T-helper 1 cell treated with Interleukin-12 subunit alpha and Interleukin-12 subunit beta and Interleukin-4 antibody, amounts not matched to agents 30 ng/mL and 1 ng/mL, for 36 hours (primary cell): ENCODE results near the gene NPEPL1. TPM values are rescaled to one million over a fixed set of nuclear protein-coding genes. Genes with fewer than 3 reads are reported as not detected.

ENCODE experiments used
- intact Hi-C: fragments of 100-400 bp; cut with micrococcal nuclease; formaldehyde crosslinking; loops from one replicate; pipeline ENCODE4 v1.15.1; 2024
- total RNA-seq: library from RNA; stranded (reverse); gene quantifications from 2 replicates; pipeline ENCODE4 v1.2.3, GENCODE V29; 2022

Gene NPEPL1
- total RNA-seq, 1 donor from 2014 or later, result 27.4 TPM

DNA sequence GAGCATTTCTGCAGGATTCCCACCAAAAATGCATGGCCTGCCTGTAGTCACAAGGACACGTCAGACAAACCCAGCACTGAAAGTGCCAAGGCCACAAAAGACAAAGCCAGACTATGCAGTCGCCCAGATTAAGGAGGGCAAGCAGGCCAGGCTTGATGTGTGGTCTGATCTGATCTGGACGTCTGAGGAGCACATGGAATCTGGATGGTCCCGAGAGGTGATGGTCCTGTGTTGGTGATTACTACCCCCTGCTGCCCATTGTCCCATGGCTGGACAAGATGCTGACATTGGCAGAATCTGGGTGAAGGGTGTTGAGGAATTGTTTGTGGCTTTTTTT, 17.1 kb downstream of the NPEPL1 start:
- intact Hi-C loops, result loop anchor here (10.0 kb wide), 1 partner anchor 225 kb away; no protein-coding TSS in a partner anchor

DNA sequence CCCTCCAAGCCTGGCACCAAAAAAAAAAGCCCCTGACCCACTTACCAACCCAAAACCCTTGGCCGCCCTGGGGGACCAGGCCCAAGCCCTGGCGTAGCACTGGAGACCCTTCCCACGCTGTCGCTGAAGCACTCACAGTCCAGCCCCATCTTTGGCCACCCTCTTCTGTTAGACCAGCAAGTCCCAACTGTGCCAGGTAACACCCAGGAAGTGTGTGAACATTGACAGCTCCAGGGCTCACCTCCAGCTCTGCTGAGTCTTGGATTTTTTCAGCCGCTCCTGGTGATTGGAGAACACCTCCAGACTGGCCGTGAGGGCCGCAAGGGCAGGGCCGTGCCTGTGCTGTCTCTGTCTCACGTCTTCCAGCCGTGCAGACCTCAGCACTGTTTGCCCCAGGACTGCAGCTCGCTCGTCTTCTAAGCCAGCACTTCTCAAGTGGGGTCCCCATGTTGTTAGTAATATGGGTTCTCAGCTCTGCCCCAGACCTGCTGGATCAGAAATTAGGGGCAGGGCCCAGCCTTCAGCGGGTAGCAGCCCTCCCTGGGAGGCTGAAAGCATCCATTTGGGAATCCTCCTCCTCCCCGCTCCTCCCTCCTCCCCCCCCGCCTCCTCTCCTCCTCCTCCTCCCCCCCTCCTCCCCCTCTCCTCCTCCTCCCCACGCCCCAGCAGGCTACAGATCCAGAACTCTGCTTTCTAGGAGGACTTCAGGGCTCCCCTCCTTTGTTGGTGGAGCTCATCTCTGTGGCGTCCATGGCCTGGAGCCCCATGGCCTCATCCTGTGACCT, 18.1 kb downstream of the NPEPL1 start:
- intact Hi-C loops, result no loop called here

DNA sequence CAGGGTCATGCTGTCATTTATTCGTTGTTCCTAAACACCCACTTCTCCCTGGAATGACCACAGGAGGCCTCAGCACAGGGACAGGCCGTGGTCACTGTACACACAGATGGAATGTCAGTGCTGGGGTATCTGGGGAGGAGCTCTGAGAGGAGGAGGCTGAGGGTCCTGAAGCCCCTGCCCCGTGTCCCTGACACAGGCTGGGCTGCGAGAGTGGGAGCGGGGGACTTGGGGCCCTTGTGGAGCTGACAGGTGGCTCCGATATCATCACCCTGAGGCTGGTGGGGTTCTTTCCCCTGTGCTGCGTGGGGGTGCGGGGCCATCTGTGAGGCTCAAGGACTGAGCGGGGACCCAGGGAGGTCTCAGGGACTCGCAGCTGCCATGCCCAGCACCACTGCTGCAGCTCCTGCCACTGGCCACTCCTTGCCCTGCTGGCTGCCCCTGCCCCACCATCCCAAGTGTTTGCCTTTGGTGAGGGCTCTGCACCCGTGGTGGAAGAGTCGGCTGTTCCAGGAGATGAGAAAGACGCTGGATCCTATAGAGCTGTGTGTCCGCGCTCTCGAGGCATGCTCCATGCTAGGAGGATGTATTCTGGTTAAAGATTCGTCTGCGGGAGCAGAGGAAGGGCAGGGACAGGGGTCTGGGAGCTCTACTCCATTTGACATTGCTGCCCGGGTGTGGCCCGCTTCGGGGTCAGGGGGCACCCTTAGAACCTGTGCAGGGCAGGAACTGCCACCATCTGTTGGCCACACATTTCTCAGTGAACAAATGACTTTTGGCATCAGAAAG, 18.9 kb downstream of the NPEPL1 start:
- intact Hi-C loops, result no loop called here

DNA sequence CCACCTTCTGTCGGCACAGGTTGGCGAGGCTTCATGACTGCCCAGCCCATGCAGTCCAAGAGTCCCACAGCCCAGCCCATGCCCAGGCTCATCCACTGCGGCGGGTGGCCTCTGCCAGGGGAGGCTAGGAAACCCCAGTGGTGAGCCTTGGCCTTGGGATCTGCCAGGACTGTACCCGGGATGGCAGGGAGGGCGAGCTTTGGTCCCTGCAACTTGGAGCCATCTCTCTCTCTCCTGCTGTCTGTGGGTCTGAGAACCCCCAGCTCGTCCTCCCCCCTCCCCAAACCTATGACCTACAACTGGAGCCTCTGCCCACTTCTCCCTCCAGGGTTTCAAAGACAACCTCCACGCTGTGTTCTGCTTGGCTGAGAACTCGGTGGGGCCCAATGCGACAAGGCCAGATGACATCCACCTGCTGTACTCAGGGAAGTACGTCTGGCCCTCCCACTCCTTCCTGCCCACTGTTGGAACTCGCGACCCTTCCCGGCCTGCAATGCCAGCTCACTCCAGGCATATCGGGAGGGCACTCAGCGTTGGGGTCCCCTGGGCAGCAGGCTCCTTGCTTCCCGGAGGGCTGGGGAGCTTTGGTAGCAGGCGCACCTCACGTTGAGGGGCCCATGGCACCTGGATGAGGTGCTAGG, 19.7 kb downstream of the NPEPL1 start:
- intact Hi-C loops, result no loop called here

DNA sequence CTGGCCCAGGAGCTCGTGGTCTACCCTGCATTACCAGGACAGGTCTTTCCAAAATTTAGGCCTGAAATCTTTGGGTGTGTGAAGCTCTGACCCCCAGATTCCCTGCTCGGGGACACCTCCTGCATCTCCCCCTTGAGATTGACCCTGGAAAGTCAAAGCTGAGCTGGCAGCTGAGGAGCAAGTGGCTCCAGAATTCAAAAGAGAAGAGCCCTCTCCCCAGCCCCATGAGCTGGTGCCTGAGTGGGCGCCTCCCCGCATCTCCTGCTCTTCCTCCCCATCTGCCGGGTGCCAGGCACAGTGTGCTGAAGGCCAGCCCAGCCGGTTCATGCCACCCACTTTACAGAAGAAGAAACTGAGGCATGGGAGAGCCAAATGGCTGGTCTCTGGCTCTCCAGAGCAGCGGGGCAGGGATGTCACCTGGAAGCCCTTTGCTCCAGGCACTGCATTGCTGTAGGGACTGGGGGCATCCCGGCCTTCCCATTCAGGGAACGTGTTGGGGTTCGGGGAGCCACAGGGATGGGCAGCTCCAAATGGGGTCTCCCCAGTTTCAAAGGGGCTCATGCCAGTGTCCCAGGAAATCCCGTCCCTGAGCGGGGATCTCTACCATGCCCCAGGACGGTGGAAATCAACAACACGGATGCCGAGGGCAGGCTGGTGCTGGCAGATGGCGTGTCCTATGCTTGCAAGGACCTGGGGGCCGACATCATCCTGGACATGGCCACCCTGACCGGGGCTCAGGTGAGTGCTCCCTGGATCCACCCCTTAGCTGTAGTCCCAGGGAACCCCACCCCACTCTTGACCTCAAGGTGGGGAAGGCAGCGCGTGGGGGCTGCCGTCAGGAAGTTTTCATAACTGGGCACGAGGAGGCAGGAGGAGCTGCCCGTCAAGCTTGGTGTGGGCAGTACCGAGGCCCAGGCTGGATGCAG, 20.5 kb downstream of the NPEPL1 start:
- intact Hi-C loops, result no loop called here

DNA sequence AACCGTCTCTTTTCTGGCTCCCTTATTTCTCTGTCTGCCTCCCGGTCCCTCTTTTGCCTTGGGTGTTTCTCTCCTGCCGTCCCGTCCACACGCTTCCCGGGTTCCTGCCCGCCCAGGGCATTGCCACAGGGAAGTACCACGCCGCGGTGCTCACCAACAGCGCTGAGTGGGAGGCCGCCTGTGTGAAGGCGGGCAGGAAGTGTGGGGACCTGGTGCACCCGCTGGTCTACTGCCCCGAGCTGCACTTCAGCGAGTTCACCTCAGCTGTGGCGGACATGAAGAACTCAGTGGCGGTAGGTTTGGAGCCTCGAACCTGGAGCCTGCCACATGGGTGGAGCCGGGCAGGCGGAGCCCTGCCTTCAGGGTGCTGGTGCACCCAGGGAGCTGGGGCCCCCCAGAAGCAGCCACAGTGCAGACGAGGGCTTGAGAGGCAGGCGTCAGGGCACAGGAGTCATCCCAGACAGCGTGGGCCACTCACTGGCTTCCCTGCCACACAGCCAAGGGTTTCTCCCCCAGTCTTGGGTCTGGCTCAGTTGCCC, 21.3 kb downstream of the NPEPL1 start:
- intact Hi-C loops, result no loop called here

DNA sequence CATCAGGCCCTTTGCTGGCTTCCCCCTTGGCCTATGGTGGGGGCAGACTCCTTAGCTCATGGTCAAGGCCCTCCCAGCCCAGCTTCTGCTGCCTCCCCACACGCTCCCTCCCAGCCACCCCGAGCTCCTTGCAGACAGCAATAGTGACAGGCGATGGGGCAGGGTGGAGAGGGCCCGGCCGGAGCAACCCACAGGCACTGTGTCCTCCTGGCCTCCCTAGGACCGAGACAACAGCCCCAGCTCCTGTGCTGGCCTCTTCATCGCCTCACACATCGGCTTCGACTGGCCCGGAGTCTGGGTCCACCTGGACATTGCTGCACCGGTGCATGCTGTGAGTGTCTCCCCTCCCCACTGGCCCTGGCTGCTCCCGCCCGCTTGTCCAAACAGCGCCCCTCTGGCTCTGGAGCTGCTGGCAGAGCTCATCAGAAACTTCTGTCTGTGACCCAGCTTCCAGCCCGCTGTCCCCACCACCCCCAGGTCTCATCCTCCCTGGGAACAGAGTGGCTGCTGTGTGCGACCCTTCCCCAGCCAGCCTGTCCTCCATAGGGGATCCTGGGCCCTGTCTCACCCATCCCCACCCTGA, 21.8 kb downstream of the NPEPL1 start:
- intact Hi-C loops, result no loop called here

DNA sequence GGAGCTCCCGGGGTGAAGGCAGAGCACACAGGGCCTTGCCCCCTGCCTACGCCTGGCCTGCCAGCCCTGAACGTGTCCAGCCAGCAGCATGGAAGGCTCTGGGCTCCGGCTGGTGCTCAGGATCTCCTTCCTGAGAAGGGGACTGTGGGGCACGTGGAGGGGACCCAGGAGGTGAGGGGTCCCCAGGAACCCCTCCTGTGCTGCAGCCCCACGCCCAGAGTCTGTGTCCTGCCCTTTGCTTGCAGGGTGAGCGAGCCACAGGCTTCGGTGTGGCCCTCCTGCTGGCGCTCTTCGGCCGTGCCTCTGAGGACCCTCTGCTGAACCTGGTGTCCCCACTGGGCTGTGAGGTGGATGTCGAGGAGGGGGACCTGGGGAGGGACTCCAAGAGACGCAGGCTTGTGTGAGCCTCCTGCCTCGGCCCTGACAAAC, 22.3 kb downstream of the NPEPL1 start:
- intact Hi-C loops, result no loop called here

DNA sequence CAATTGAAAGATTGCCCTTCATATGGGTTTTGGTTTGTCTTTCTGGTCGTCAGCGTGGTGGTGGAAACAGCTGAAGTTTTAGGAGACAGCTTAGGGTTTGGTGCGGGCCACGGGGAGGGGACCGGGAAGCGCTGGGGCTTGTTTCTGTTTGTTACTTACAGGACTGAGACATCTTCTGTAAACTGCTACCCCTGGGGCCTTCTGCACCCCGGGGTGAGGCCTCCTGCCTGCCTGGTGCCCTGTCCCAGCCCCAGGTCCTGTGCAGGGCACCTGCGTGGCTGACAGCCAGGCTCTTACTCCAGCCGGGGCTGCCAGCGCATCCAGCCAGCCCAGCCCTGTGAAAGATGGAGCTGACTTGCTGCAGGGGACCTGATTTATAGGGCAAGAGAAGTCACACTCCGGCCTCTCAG, 22.8 kb downstream of the NPEPL1 start:
- intact Hi-C loops, result no loop called here

DNA sequence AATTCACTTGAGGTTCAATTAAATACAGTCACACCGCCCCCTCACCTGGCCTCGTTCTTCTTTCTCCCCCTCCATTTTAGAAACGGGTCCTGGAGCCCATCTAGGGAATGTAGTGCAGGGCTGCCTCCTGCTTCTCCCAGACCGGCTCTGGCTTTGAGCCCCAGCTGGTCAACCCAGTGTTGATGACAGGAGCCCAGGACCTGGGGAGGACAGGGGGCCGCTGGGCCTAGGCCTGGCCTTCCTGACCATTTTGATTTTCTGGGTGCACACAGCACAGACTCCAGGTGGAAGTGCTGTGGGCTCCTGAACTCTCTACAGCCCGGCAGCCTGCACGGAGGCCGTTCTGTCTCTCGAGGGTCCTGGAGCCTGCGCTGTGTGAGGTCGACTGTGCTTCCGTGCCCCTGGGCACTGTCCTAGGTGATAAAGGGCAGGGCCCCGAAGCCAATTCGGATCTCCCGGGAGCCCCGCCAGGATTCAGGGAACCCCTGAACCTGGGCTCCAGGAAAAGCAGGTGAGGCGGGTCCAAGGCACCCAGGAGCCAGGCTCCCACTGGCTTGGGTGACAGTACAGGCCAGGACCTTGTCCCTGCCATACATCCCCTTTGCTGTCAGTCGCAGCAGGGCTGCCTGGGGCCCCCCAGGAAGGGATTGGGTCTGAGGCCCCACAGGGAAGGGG, 23.3 kb downstream of the NPEPL1 start:
- intact Hi-C loops, result no loop called here

DNA sequence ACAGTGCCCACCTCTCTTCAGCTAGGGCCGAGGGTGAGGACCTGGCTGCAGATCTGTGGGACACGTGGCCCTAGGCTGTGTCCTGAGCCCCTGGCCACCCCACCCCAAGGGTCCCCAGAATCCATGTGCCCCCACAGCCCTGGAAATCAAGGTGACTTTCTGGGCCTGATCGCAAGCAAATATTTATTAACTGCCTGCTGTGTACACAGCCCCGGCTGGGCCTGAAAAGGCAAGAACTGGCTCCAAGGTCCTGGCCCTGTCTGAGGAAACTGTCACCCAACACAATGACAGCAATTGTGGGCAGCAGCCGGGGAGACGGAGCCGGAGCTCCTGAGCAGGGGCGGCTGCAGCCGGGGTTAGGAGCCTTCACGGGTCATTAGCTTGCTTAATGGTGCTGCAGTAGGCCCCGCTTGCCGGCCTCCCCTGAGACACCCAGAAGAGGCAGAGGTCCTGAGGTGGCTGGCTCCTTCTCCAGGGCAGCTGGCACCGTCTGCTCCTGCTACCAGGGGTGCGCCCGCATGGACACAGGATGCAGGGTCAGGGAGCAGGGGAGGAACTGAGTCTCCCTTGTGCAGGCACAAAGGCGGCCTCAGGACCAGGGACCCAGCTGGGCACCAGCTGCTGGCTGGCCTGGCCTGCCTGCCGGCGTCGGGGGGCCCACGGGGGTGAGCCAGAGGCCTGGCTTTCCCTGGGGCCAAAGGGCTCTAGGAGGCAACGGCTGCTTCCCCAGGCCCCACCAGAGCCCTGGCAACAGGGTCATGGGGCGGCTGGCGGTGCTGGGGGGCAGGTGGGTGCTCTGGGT, 24.1 kb downstream of the NPEPL1 start:
- intact Hi-C loops, result no loop called here

DNA sequence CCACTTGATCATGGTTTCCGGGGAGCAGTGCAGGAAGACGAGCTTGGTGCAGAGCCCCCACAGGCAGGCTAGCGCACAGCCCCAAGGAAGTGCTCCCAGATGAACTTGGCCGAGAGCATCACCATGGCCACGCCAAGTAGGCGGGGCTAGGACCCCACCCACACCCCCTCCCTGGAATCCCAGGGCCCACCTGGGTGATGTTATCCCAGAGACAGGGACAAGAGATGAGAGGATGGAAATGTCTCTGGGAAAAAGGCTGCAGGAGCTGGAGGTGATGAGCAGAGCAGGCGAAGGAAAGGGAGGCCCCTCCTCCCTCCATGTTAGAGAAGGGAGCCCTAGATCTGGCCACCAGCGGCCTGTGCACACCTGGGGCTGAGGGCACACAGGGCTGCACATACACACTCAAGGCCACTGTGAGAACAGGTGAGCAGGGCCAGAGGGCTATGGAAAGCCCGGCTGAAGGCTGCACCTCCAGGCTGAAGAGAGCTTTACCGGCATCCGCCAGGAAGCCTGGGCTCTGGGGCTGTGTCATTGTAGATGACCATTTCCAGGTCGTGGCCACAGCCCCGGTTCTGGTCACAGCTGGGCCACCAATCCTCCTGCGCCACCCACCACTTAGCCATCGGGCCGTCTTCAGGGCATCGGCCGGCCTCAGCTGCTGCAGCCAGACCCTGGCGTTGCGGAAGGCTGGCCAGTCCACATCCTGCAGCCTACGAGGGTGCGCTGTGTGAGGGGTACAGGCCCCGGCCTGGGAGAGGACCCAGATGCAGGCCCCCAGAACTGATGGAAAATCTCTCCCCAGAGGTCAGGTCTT, 24.9 kb downstream of the NPEPL1 start:
- intact Hi-C loops, result no loop called here

DNA sequence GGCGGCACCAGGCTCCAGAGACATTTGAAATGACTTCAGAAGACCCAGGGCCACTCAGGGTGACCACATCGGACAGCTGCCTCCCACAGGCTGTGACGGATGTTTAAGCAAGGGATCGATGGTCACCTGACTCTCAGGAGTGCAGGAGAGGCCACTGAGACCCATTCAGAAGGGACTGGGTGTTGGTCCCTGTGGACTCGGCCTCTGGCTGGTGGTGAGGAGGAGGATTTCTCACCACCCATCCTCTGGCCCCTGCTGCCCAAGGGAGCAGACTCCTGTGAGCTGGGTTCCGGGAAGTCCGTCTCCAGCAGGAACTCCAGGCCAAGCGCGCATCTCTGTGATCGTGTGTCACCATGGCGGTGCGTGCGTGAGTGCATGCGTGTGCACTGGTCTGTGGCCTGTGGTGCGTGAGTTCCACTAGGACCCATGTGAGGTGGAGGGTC, 25.5 kb downstream of the NPEPL1 start:
- intact Hi-C loops, result no loop called here

DNA sequence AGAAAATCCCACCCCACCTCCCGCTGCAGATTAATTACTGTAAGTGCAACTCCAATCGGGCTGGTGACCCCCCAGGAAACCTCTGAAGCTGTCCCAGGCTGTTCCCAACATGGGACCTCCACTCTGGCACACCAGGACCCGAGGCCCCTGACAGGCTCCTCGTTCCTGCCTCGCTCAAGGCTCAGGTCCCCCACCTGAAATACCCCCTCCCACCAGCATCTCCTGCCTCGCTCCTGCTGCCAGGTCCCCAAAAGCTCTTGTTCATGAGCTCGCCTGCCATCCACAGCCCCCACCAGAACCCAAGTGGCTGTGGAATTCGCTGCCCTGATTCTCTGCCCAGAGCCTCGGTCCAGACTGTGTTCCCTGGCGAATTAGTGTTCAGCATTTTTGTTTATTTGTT, 26.1 kb downstream of the NPEPL1 start:
- intact Hi-C loops, result no loop called here

DNA sequence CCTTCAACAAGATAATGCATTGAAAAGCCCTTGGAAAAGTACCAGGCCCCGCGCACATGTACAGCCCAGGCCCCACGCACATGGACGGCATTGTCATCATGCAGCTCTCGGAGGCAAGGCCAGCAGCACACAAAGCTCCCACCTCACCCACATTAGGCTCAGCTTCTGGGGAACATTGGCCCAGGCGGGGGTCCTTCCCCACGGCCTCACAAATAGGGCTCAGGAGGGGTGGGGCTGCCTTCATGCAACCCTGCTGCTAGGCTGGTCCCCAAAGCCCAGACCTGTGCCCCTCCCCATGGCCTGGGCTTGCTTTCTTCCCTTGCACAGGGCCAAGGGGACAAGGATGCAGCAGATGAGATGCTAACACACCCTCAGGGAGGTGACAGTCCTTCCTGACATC, 26.7 kb downstream of the NPEPL1 start:
- intact Hi-C loops, result no loop called here

DNA sequence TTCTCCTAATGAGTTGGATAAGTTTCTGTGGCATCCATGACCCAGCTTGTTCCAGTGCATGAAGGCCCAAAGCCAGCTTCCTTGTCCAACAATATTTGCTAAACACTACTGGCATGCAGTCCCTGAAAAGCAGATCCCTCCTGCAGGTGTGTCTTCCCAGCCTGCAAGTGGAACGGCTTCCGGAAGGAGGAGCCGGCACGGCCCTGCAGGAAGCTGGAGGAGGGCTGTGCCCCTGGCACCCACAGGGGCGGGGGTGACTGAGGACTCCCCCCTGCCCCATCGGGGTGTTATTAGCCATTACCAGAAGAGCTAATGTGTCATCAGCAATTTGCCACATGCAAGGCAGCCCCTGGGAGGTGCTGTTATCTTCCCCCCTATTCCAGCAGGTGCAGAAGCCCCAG, 27.4 kb downstream of the NPEPL1 start:
- intact Hi-C loops, result no loop called here

DNA sequence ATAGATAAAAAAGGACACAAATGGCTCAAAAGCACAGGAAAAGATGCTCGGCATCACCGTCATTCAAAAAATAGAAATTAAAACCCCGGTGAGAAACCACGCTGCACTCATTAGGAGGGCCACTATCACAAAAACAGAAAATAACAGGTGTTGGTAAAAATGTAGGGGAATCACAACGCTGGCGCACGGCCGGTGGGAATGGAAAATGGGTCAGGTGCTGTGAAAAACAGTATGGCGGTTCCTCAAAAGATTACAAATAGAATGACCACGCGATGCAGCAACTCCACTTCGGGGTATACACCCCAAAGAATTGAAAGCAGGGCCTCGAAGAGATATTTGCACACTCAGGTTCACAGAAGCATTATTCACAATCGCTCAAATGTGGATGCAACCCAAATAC, 28.3 kb downstream of the NPEPL1 start:
- intact Hi-C loops, result no loop called here
